Stimulated activated CD8-positive, alpha-beta memory T cell treated with anti-CD3 and anti-CD28 coated beads, Interleukin-7, amount 100 ng/mL, for 48 hours (primary cell): Measurements from ENCODE around the gene C16orf54.
"Not testable (repeated sequence)": the region's sequence is repeated elsewhere in the genome, so short reads cannot be mapped to it uniquely, and the experiment has no call there.

Experiments
- DNase-seq, 2 donors: peaks; one replicate each; pipeline ENCODE4 v3.0.0-alpha.2; 2020; ENCODE audit warnings: low read depth in 1 of 2; ENCODE audit errors: extremely low read depth in 1 of 2

The C16orf54 gene, protein sequence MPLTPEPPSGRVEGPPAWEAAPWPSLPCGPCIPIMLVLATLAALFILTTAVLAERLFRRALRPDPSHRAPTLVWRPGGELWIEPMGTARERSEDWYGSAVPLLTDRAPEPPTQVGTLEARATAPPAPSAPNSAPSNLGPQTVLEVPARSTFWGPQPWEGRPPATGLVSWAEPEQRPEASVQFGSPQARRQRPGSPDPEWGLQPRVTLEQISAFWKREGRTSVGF

DNA sequence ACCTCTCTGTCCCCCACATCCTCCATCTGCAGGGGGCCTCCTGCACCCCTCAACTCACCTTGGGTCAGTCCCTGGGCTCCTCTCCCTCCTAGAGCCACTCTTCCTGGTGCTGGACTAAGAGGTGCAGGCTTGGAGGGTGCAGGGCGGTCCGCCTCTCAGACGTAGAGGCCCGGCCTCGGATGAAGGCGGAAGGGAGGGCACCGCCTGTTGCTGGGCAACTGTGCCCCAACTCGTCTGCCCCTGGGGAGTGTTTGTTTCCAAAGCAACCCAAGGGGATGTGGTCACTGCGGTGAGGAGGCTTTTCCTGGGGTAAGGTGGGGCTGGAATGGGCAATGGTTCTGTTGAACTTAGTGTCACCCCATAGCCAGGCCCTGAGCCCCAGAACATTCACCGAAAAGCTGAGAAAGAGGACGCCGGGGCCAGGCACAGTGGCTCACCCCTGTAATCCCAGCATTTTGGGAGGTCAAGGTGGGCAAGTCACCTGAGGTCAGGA is at the start of gene C16orf54:
TSS of gene C16orf54 (minus strand) at position 138 of the 493 bp plus-strand sequence. CDS start 1,039 bp downstream, outside the sequence.
- DNase-seq = peak; percentile 75 to 91

DNA sequence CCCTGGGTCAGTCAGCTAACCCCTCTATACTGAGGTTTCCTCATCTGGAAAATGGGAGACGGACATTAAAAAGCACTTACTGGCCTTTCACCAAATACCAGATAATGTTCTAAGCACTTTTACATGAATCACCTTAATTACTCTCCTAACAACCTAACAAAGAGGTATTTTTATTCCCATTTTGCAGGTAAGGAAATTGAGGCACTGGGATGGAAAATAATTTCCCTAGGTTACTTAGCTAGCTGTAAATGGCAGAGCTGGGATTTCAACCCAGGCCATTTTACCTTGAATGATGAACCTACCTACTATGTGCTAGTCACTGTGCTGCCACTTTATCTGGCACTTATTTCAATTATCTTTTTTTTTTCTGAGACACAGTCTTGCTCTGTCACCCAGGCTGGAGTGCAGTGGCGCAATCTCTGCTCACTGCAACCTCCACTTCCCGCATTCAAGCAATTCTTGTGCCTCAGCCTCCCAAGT is 48.5 kb upstream of the C16orf54 start:
- DNase-seq = no peak

DNA sequence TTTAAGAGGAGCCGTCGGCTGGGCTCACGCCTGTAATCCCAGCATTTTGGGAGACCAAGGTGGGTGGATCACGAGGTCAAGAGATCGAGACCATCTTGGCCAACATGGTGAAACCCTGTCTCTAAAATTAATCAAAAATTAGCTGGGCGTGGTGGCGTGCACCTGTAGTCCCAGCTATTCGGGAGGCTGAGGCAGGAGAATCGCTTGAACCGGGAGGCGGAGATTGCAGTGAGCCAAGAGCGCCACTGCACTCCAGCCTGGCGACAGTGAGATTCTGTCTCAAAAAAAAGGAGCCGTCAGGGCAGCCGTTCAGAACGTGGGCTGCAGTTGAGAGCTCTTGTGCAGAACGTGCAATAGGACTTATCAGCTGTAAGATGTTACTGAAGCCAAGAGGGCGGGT is 47.4 kb upstream of the C16orf54 start:
- not testable (repeated sequence) for DNase-seq

DNA sequence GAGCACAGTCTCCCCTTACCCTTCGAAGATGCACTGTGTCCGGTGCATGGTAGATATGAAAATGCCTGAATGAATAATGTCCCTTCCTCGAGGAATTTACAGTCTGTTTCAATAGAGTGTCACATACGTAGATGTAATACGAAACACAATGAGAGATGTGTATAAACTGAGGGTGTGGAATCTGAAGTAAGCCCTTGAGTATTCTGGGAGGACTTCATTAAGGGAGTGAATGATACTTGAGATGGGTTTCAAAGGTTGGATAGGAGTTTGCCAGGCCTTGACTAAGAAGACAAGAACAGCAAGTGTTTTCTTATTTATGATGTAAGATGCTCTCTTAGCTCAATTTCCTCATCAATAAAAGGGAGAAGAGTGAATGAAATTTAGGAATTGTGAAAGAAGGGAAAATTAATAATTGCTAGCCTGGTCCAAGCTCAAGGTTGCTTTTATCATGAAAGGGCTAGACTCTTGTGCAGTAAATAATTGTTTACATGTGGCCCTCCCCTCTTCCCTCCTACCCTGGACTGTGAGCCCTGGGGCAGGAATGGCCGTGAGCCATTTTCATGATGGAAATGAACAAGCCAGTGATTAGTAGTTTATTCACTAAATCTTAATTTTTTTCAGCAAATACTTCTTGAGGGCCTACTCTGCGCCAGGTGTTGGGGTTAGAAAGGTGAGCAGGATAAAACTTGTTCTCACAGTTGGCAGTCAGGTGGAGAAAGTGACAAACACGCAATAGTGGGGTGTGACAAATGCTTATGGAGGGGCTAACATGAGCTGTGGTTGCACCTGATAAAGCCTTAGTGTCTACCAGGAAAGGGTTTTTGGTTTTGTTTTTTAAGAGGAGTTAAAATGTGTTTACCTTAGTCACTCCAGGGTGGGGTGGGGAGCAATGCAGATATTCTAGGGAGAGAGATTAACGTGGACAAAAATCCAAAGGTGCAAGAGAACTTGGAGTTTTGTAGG is 46.3 kb upstream of the C16orf54 start:
- DNase-seq = no peak

DNA sequence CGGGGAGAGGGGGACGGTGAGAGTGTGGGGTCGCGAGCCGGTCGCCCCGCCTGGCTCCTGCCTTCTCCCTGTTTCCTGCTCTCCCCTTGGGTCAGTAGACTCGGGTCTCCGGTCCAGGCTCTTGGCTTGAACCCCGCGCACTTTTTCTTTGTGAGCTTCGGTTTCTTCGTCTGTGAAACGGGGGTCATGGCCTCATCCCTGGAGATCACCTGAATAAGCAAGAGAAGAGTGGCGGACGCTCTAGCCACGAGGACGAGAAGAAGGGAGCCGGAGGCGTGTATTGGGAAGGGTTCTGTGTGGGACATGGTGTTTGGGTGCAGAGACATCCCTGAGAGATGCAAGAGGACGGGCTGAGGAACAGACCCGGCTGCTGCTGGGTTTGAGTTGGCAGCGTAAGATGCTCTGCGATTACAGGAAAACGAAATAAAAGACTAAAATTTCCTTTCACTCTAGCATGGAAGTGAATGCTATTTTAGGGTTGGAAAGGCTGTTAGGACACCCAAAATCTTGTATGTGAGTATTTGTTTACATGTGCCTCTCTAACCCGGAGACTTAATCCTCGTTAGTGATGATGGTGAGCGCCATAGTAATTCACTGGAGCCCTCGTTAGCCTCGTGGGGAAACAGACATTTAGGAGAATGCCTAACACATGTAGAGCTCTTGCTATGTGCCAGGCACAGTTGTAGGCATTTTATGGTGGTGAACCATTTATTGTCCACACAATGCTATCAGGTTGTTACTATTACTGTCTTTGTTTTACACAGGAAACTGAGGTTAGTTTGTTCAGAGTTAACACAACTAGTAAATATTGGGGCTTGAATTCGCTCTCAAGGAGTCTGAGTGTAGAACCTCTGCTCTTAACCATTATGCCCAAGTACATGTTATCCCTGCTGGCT is 45.4 kb upstream of the C16orf54 start:
- DNase-seq = no peak

DNA sequence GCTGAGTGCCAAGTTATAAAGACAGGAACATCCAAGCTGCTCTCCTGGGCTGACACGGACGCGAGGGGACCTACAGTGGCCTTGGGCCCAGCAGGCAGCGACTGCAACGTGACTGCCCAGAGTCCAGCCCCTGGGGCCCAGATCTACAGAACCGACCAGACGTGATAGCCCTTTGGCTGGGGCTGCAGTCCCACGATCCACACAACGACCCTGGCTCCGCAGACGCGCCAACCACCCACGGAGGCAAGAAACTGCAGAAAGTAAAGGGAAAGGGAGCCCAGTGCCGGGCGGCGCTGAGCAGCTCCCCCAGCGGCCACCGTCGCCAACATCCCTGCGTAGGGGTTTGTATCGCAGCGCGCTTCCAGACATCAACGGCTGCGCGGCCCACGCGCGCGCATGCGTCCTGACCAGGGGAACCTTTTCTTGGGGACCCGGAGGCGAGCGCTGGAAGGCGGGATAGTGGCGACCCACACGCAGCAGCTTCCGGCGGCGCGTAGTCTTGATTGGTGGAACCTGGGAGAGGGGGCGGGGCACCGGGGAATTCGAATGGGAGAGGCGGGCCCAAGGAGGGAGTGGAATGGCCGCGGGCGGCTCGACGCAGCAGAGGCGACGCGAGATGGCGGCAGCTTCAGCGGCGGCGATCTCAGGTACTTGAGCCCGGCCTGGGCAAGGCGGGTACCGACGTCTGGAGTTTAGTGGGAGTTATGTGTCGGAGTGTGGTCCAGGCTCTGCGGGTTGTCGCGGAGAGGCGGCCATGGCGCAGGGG is 44.6 kb upstream of the C16orf54 start, which contains the start of gene KIF22:
TSS of gene KIF22 (plus strand) at position 569 of the 766 bp plus-strand sequence. CDS start at position 578, 9 bp downstream.
- peak; percentile 99 to 100 for DNase-seq

DNA sequence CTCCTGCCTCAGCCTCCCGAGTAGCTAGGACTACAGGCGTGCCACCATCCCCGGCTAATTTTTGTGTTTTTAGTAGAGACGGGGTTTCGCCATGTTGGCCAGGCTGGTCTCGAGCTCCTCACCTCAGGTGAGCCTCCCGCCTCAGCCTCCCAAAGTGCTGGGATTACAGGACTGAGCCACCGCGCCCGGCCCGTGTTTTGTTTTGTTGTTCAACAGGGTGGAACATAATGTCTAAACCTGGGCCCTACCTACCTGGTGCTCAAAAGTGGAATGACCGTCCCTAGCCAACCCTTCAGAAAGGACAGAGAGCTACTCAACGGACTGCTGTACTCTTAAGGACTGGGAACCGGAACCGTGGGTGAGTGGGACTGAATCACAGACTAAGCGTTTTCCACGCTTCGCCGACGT is 44.0 kb upstream of the C16orf54 start:
- DNase-seq = no peak

DNA sequence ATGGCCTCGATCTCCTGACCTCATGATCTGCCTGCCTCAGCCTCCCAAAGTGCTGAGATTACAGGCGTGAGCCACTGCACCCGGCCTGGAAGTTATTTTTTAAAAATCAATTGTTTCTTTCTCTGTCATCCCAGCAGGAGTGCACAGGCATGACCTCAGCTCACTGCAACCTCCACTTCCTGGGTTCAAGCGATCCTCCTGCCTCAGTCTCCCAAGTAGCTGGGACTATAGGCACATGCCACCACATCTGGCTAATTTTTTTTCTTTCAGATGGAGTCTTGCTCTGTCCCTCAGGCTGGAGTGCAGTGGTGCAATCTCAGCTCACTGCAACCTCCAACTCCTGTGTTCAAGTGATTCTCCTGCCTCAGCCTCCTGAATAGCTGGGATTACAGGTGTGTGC is 41.4 kb upstream of the C16orf54 start:
- not testable (repeated sequence) for DNase-seq

DNA sequence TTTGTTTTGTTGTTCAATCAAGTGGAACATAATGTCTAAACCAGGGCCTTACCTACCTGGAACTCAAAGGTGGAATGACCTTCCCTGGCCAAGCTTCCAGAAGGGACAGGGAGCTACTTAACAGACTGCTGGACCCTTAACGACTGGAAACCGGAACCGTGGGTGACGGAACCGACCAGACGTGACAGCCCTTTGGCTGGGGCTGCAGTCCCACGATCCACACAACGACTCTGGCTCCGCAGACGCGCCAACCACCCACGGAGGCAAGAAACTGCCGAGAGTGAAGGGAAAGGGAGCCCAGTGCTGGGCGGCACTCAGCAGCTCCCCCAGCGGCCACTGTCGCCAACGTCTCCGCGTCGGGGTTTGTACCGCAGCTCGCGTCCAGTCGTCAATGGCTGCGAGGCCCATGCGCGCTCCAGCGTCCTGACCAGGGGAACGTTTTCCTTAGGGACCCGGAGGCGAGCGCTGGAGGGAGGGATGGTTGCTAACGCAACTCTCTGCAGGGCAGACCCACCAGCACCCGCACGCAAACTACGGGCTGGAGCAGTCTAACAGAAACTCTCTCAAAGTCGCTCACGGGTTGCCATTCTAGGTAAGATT is 39.2 kb upstream of the C16orf54 start:
- peak; percentile 53 to 60 for DNase-seq

DNA sequence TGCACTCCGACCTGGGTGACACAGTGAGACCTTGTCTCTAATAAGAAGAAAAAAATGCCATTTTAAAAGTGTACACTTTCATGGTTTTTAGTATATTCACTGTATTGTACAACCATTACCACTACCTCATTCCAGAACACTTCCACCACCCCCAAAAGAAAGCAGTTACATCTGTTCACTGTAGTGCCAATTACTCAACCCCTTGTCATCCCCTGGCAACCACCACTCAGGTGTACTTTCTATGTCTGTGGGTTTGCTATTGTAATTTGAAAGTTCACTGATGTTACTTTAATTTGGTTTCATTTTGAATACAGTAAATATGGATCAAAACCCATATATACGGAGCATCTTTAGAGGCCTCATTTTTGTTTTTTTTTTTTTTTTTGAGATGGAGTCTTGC is 38.4 kb upstream of the C16orf54 start:
- peak in 1 of 2 donors; percentile 38 for DNase-seq

DNA sequence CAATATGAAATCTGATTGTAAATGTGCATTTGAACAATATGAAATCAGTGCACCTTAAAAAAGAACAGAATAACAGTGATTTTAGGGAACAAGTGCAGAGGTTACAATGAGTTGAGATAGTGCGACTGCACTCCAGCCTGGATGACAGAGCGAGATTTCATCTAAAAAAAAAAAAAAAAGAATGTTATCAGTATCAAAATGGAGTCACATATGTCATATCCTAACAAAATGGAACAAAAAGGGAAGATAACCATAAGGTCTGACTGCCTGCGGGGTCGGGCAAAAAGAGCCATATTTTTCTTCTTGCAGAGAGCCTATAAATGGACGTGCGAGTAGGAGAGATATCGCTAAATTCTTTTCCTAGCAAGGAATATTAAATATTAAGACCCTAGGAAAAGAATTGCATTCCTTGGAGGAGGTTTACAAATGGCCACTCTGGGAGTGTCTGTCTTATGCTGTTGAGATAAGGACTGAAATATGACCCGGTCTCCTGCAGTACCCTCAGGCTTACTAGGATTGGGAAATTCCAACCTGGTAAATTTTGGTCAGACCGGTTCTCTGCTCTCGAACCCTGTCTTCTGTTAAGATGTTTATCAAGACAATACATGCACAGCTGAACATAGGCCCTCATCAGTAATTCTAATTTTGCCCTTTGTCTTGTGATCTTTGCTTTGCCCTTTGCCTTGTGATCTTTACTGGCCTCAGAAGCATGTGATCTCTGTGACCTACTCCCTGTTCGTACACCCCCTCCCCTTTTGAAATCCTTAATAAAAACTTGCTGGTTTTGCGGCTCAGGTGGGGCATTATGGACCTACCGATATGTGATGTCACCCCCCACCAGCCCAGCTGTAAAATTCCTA is 37.5 kb upstream of the C16orf54 start:
- DNase-seq = not testable (repeated sequence)

DNA sequence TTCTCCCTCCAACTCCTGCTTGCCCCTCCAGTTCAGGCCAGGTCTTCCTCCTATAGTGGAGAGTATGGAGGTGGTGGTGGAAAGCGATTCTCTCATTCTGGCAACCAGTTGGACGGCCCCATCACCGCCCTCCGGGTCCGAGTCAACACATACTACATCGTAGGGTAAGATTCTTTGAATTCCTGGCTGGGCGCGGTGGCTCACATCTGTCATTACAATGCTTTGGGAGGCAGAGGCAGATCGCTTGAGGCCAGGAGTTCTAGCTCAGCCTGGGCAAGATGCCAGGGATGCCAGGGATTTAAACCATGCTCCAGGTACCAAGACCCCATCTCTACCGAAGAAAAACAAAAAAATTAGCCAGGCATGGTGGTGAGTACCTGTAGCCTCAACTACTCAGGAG is 33.7 kb upstream of the C16orf54 start:
- no peak for DNase-seq

DNA sequence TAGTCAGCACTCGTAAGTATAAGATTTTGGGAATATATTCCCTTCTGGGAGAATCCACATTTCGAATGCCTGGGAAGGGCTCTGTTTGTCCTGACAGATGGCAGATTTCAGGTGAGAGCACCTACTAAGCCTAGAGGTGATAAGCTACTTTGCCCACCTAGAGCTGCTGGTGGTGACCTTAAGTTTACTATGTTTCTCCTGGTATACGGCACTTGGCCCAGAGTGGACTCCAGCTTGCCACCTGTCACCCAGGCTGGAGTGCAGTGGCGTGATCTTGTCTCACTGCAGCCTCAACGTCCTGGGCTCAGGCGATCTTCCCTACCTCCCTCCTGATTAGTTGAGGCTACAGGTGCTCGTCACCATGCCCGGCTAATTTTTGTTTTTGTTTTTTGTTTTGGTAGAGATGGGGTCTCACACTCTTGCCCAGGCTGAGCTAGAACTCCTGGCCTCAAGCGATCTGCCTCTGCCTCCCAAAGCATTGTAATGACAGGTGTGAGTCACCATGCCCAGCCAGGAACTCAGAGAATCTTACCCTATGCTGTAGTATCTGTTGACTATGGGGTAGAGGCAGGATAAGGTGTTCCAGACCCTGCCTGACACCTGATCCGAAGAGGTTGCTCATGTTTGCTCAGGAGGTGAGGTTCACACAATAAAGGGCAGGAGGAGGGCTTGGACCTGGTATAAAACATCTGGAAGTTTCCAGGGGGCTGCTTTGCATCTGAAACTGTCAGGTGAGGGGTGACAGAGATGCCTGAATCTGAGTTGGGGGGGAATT is 32.0 kb upstream of the C16orf54 start, which contains the start of gene ZG16:
TSS of gene ZG16 (plus strand) at position 681 of the 775 bp plus-strand sequence. CDS start 1,011 bp downstream, outside the sequence.
- no peak for DNase-seq

DNA sequence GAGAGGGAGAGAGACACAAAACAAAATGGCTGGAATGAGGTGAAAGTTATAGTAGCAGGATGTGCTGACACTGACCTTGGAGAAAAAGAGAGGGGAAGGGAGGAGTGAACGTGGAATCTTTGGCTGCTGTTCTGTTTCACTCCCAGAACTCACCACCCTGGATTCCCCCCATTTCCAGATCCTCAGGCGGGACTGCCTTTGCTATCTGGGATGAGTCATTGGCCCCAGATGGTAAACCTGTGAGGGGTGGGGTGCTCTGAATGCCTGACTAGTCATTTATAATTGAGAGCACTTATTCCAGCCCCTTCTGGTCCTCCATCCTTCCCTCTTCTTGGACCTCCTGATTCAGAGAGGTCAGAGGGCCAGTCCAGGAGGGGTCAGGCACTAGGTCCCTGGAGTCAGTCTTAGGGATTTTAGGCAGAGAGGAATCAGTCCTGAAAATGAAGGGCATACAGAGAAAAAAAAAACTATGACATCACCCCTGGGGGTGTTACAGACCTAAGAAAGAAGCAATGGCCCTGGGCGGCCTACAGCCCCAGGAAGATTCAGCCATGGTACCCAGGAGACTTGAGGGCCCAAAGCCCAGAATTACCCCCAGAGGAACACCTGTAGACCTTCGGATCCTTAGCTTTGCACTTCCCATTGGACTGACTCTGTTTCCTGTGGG is 30.1 kb upstream of the C16orf54 start:
- DNase-seq = no peak

DNA sequence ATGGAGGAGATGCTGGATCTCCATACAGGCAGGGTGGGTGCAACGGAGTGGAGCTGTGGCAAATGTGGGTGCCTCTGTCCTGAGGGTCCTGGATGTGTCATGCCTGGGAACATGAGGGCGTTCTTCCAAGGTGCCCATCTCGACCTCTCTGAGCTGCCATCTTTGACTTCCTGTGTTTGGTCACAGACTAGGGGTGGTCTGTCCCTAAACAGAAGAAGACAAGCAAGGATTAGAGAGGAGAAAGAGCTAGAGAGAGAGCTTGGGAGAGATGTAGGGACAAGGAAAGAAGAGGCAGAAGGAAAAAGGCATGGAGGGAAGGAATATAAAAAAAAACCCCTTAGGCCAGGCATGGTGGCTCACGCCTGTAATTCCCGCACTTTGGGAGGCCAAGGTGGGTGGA is 28.9 kb upstream of the C16orf54 start:
- DNase-seq = no peak

DNA sequence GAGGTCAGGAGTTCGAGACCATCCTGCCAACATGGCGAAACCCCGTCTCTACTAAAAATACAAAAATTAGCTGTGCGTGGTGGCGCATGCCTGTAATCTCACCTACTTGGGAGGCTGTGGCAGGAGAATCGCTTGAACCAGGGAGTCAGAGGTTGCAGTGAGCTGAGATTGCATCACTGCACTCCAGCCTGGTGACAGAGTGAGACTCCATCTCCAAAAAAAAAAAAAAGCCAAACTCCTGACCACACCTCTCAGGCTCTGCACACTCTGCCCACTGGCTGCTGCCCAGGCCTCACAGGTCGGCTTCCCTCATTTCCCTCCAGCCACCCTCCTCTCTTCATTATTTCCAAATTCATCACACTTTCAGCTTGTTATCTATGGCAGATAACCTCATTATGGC is 26.5 kb upstream of the C16orf54 start:
- DNase-seq = not testable (repeated sequence)
